PFSK-1 (cell line): ENCODE results near the gene CPA5.
A peak's percentile ranks its signal among the peaks of the same experiment; 100 is the strongest.

ENCODE experiments used
- FOXP2 ChIP-seq: optimal IDR thresholded peaks from 2 replicates; pipeline ENCODE3; 2011; ENCODE audit warnings: borderline replicate concordance, control low read depth, inconsistent platforms; ENCODE audit not compliant: insufficient read depth; ENCODE audit errors: extremely low read length, extremely low read depth
- POLR2AphosphoS5 ChIP-seq: IDR thresholded peaks from 2 replicates; pipeline ENCODE4 v1.6.1; 2012; ENCODE audit warnings: low read depth, mild to moderate bottlenecking, control low read depth, low read length, moderate library complexity
- SIN3A ChIP-seq: IDR thresholded peaks from 2 replicates; pipeline ENCODE4 v1.6.1; 2012; ENCODE audit warnings: mild to moderate bottlenecking, low read length, moderate library complexity, borderline replicate concordance; ENCODE audit not compliant: insufficient read depth
- TAF1 ChIP-seq: IDR thresholded peaks from 2 replicates; pipeline ENCODE4 v1.6.1; 2012; ENCODE audit warnings: low read length, control low read depth, borderline replicate concordance; ENCODE audit not compliant: insufficient read depth
- TF ChIP-seq, protein P1 (sequence below), 2 experiments: IDR thresholded peaks; 2 replicates each; pipeline versions ENCODE4 v1.6.1 to v1.8.0; 2011 to 2012; ENCODE audit warnings: low read depth in 2 of 2, low read length in 2 of 2, control low read depth in 1 of 2, inconsistent platforms in 1 of 2, mild to moderate bottlenecking in 1 of 2, moderate library complexity in 1 of 2; ENCODE audit not compliant: insufficient read depth in 1 of 2

The CPA5 gene

DNA sequence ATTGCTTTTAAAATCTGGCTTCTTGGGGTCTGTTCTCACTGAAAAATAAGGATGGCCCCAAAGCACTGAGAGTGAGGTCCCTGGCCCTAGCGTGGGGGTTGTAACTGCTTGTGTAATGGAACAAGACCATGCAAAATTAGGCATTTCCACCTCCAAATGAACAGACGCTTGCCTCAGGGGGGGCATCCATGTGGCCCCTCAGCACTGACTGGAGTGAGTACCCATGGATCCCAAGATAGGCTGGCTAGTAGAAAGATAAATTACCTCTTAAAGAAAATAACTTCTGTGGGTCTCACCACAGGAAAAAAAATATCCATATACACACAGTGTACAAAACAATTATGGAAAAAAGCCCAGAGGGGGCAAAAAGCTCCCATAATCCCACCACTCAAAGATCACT lies 20.5 kb downstream of the CPA5 start:
- TF ChIP-seq POLR2AphosphoS5: no peak
- TF ChIP-seq, protein P1, sequence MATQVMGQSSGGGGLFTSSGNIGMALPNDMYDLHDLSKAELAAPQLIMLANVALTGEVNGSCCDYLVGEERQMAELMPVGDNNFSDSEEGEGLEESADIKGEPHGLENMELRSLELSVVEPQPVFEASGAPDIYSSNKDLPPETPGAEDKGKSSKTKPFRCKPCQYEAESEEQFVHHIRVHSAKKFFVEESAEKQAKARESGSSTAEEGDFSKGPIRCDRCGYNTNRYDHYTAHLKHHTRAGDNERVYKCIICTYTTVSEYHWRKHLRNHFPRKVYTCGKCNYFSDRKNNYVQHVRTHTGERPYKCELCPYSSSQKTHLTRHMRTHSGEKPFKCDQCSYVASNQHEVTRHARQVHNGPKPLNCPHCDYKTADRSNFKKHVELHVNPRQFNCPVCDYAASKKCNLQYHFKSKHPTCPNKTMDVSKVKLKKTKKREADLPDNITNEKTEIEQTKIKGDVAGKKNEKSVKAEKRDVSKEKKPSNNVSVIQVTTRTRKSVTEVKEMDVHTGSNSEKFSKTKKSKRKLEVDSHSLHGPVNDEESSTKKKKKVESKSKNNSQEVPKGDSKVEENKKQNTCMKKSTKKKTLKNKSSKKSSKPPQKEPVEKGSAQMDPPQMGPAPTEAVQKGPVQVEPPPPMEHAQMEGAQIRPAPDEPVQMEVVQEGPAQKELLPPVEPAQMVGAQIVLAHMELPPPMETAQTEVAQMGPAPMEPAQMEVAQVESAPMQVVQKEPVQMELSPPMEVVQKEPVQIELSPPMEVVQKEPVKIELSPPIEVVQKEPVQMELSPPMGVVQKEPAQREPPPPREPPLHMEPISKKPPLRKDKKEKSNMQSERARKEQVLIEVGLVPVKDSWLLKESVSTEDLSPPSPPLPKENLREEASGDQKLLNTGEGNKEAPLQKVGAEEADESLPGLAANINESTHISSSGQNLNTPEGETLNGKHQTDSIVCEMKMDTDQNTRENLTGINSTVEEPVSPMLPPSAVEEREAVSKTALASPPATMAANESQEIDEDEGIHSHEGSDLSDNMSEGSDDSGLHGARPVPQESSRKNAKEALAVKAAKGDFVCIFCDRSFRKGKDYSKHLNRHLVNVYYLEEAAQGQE (IDR thresholded peaks at IDR 0.05; ENCODE audit: insufficient read depth in 1 of 2, low read depth in 2 of 2, low read length in 2 of 2): no peak
- no peak for TF ChIP-seq FOXP2
- no peak for TF ChIP-seq TAF1
- no peak for TF ChIP-seq SIN3A

DNA sequence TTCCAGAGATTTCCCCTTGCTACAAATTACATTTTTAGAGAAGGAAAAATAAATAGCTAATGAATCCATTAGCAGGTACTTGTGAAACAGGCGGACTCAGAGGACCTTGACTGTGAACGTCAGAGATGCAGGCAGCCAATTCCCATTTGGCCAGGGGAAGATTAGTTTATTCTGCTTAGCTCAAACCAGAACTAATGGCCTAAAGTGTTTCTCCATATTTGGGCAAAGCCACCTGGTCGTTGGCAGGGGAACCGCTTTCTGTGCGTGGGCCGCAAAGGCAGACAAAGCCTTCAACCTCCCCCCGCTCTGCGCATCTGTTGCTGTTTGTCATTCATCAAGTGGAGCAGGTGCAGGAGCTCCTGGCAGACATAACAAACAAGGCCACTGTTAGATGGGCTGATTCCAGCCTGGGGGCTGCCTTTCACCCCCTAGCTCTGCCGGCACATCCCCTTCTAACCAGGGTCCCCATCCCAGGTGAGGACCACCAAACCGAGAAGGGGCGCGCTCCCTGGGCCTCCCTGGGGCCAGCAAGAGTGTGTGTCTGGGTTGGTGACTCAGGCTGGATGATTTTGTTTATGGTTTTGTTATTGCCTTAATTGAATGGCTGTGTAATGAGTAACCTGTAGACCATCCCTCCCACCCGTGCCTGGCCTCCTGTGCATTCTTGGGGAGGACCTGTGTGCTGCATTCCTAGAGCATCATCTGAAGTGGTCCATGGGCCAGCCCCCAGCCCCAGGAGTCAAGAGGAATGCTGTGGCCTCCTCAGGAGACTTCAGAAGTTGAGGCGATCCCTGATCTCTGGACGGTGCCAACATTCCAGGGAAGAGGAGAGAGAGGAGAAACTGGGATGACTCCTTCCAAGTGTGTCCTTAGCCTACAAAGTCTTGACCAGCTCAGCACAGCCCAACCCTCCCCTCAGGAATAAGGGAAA lies 21.2 kb downstream of the CPA5 start:
- no peak for TF ChIP-seq SIN3A
- TF ChIP-seq, protein P1 (IDR thresholded peaks at IDR 0.05; ENCODE audit: insufficient read depth in 1 of 2, low read depth in 2 of 2, low read length in 2 of 2): no peak
- TF ChIP-seq FOXP2: peak; percentile 62
- TF ChIP-seq POLR2AphosphoS5: no peak
- no peak for TF ChIP-seq TAF1

DNA sequence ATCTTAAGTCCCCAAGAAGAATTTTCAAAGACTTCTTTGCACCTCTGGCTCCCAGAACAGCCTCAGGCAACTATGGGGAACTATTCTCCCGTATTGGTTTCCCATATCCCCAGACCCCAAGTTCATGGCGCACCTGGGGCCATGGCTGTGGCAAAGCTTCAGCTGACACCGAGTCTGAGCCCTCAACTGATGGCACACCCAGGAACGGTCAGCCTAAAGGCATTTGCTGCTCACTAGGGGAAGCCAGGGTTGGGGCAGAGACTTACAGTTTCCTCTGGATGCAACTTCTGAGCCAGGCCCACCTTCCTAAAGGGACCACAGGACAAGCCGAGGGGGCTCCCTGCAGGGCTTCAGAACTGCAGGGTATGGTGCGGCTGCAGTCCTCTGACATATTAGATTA lies 21.9 kb downstream of the CPA5 start:
- TF ChIP-seq SIN3A (no peak), FOXP2 (no peak), POLR2AphosphoS5 (no peak), TAF1 (no peak)
- TF ChIP-seq, protein P1 (IDR thresholded peaks at IDR 0.05; ENCODE audit: insufficient read depth in 1 of 2, low read depth in 2 of 2, low read length in 2 of 2): no peak

DNA sequence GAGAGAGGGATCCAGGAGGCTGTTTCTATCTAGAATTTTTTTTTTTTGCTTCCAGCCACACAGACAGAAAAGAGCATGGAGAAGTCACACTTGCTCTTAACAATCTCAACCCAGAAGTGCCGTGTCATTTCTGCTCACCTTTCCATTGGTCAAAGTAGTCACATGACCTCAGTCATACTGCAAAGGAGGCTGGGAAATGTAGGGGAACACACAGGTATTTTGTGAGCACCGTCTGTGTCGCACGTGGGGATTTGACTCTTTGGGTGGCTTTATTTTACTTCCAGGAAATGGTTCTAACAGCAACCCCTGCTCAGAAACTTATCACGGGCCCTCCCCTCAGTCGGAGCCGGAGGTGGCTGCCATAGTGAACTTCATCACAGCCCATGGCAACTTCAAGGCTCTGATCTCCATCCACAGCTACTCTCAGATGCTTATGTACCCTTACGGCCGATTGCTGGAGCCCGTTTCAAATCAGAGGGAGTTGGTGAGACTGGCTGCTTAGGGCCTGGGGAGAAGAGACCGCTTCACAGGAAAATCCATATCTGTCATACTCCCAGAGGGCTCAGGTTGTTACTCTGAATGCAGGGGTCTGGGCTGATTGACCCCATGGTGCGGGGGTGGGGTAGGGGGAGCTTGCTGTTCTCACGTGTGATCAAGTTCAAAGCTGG lies 22.6 kb downstream of the CPA5 start:
- TF ChIP-seq, protein P1 (IDR thresholded peaks at IDR 0.05; ENCODE audit: insufficient read depth in 1 of 2, low read depth in 2 of 2, low read length in 2 of 2): no peak
- TF ChIP-seq FOXP2 (no peak), TAF1 (no peak), SIN3A (no peak), POLR2AphosphoS5 (no peak)
